GM12878 (cell line): Measurements from ENCODE around the gene OPRPN. TPM values are rescaled to one million over a fixed set of nuclear protein-coding genes. Genes with fewer than 3 reads are reported as not detected.

Source experiments
- ATAC-seq: fragments of 200-7000 bp; cut with Tn5 transposase; 3 replicates; pipeline ENCODE4 v1.9.1; 2020; ENCODE audit warnings: mild to moderate bottlenecking, moderate library complexity
- BruUV-seq: library from RNA; stranded (reverse); fragments of 400-500 nt; replicated peaks from 2 replicates; lab custom pipeline; 2021; lab: Mats Ljungman, UMichigan
- CTCF ChIA-PET: fragments of 300-600 bp; sonication (Branson Sonifier 250); formaldehyde crosslinking; extraction: SDS; loops from one replicate; lab custom pipeline; 2021; ENCODE audit warnings: inconsistent platforms; lab: Yijun Ruan, JAX
- POLR2A ChIA-PET: fragments of 350-600 bp; formaldehyde crosslinking; extraction: SDS; loops from one replicate; lab custom pipeline; 2021; ENCODE audit warnings: inconsistent platforms; lab: Charles Lee
- RAD21 ChIA-PET: fragments of 300-600 bp; sonication (Branson Sonifier 250); formaldehyde crosslinking; loops from one replicate; lab custom pipeline; 2023; ENCODE audit warnings: antibody characterized with exemption; ENCODE audit not compliant: unreplicated experiment; lab: Charles Lee
- SMC1A ChIA-PET: fragments of 300-600 bp; sonication (Branson Sonifier 250); formaldehyde crosslinking; loops from one replicate; lab custom pipeline; 2023; ENCODE audit not compliant: unreplicated experiment, uncharacterized antibody; lab: Charles Lee
- DNase-seq: peaks from one replicate; pipeline ENCODE4 v3.0.0-alpha.2; 2011; ENCODE audit warnings: low read depth, low spot score
- FAIRE-seq: peaks from 3 replicates; lab custom pipeline; 2011; peaks lifted over from hg19 to GRCh38; lab: Jason Lieb, UNC
- H2AFZ ChIP-seq: 2 replicates; pipeline ENCODE4 v1.6.0; 2011; ENCODE audit warnings: low read depth, low read length, control low read depth; ENCODE audit not compliant: control insufficient read depth
- H3K27ac ChIP-seq: 2 replicates; pipeline ENCODE4 v1.5.1; 2011; ENCODE audit warnings: control low read depth; ENCODE audit not compliant: control insufficient read depth, insufficient read depth
- H3K27me3 ChIP-seq, 2 experiments: replicated peaks in 1 of 2; 2 replicates each; pipeline versions ENCODE4 v1.6.0 to v1.6.1; 2011; ENCODE audit warnings: low read length in 1 of 2; ENCODE audit not compliant: control insufficient read depth in 2 of 2, insufficient read depth in 2 of 2
- H3K36me3 ChIP-seq, 2 experiments: 2 replicates each; pipeline ENCODE4 v1.5.1; 2011; ENCODE audit warnings: low read length in 1 of 2; ENCODE audit not compliant: control insufficient read depth in 2 of 2, insufficient read depth in 2 of 2
- H3K4me1 ChIP-seq: 2 replicates; pipeline ENCODE4 v1.6.1; 2011; ENCODE audit warnings: mild to moderate bottlenecking, low read length, moderate library complexity, mixed read lengths; ENCODE audit not compliant: control insufficient read depth, insufficient read depth
- H3K4me2 ChIP-seq: 2 replicates; pipeline ENCODE4 v1.6.0; 2011; ENCODE audit warnings: control low read depth; ENCODE audit not compliant: control insufficient read depth, insufficient read depth
- H3K4me3 ChIP-seq: fragments of 200-600 bp; sonication (generic); 2 replicates; pipeline ENCODE4 v1.5.1; 2016
- H3K79me2 ChIP-seq: 2 replicates; pipeline ENCODE4 v1.6.0; 2011; ENCODE audit warnings: low read length; ENCODE audit not compliant: control insufficient read depth, insufficient read depth
- H3K9ac ChIP-seq: 2 replicates; pipeline ENCODE4 v1.8.0; 2011; ENCODE audit warnings: low read length, control low read depth, mixed read lengths; ENCODE audit not compliant: control insufficient read depth, insufficient read depth
- H3K9me3 ChIP-seq: replicated peaks from 3 replicates; pipeline ENCODE4 v1.5.1; 2011; ENCODE audit warnings: mild to moderate bottlenecking, low read length; ENCODE audit not compliant: control insufficient read depth, insufficient read depth
- H4K20me1 ChIP-seq: 2 replicates; pipeline ENCODE4 v1.6.0; 2011; ENCODE audit not compliant: control insufficient read depth, insufficient read depth
- ATF7 ChIP-seq: fragments of 450-650 bp; IDR thresholded peaks from 2 replicates; pipeline ENCODE4 v1.6.1; 2016; ENCODE audit warnings: low read depth, mild to moderate bottlenecking
- BRCA1 ChIP-seq: IDR thresholded peaks from 2 replicates; pipeline ENCODE4 v1.6.1; 2011; ENCODE audit warnings: low read depth, low read length, improper control_type of control experiment
- CHD4 ChIP-seq: fragments of 200-600 bp; sonication (generic); IDR thresholded peaks from 2 replicates; pipeline ENCODE4 v1.6.1; 2016; ENCODE audit warnings: mild to moderate bottlenecking
- EED ChIP-seq: sonication (generic); IDR thresholded peaks from 2 replicates; pipeline ENCODE4 v1.6.1; 2016; ENCODE audit warnings: antibody characterized with exemption, low read depth
- IKZF2 ChIP-seq, 2 experiments: fragments of 450-650 bp; IDR thresholded peaks; 2 replicates each; pipeline ENCODE4 v1.6.1; 2017; ENCODE audit warnings: mild to moderate bottlenecking in 2 of 2, moderate library complexity in 2 of 2
- MXI1 ChIP-seq: fragments of 150-350 bp; IDR thresholded peaks from 2 replicates; pipeline ENCODE4 v1.6.1; 2011; ENCODE audit warnings: low read depth, mild to moderate bottlenecking, inconsistent platforms, low read length, improper control_type of control experiment
- NR2C2 ChIP-seq: IDR thresholded peaks from 2 replicates; pipeline ENCODE4 v1.6.1; 2011; ENCODE audit warnings: borderline replicate concordance, low read depth; ENCODE audit not compliant: control insufficient read depth, insufficient read length
- NRF1 ChIP-seq: conservative IDR thresholded peaks from 2 replicates; pipeline ENCODE4 v1.6.1; 2011; ENCODE audit warnings: mild to moderate bottlenecking, low read depth, low read length, improper control_type of control experiment
- PKNOX1 ChIP-seq: fragments of 450-650 bp; IDR thresholded peaks from 2 replicates; pipeline ENCODE4 v1.6.1; 2016; ENCODE audit warnings: mild to moderate bottlenecking
- RB1 ChIP-seq: fragments of 450-650 bp; formaldehyde crosslinking; IDR thresholded peaks from 2 replicates; pipeline ENCODE4 v1.6.1; 2017; ENCODE audit warnings: mild to moderate bottlenecking, borderline replicate concordance
- SREBF1 ChIP-seq: IDR thresholded peaks from 2 replicates; pipeline ENCODE4 v1.6.1; 2012; ENCODE audit warnings: mild to moderate bottlenecking, low read length
- SUPT20H ChIP-seq: IDR thresholded peaks from 2 replicates; pipeline ENCODE4 v1.6.1; 2011; ENCODE audit warnings: low read depth, mild to moderate bottlenecking, low read length, moderate library complexity, borderline replicate concordance; ENCODE audit not compliant: control insufficient read depth
- WGBS: methylation state at CpG from one replicate; pipeline ENCODE4 v1.1.6; 2016; ENCODE audit warnings: low lambda C conversion rate; ENCODE audit not compliant: insufficient replicate concordance, insufficient coverage; ENCODE audit errors: missing lambda C conversion rate; 5-methylcytosine and 5-hydroxymethylcytosine counted together
- in situ Hi-C: fragments of 300-500 bp; cut with MboI; formaldehyde crosslinking; loops from 9 replicates; pipeline ENCODE4 v1.14.3; 2018; ENCODE audit warnings: mixed read lengths
- intact Hi-C: fragments of 100-400 bp; cut with micrococcal nuclease; formaldehyde crosslinking; loops from one replicate; pipeline ENCODE4 v1.14.2; 2022; ENCODE audit not compliant: unreplicated experiment
- polyA plus RNA-seq, 11 experiments: library from polyadenylated mRNA; depleted of rRNA in 4 of 11; unstranded in 6 of 11; stranded (reverse) in 5 of 11; fragments of >200 nt; fragmentation: Nextera tagmentation in 4 of 11; fragmentation: Illumina TruSeq in 1 of 11; extraction: Ambion mirVana in 4 of 11; extraction: Trizol in 1 of 11; gene quantifications; 1 replicate in 1 of 11; 2 replicates in 10 of 11; pipeline versions ENCODE4 v1.2.1 to v1.2.3, GENCODE V29; 2011 to 2016; ENCODE audit warnings: inconsistent platforms in 2 of 11, missing spikeins in 2 of 11, low read depth in 1 of 11
- total RNA-seq, 4 experiments: library from RNA; depleted of rRNA in 3 of 4; stranded (reverse); fragments of >200 nt in 3 of 4; fragmentation: Illumina TruSeq in 1 of 4; extraction: Trizol in 1 of 4; gene quantifications; 2 replicates each; pipeline versions ENCODE4 v1.2.1 to v1.2.3, GENCODE V29; 2013 to 2021

The OPRPN gene
- total and polyA plus RNA-seq, 10 of the 15 experiments (the other 5 are each of a cell fraction or from before 2014, with no cell fraction given): 0.16 to 0.33 TPM; not detected in 8

- H3K9me3 ChIP-seq: no peaks in the 10 kb centered on the region
- no peaks in the 10 kb centered on the region for H3K79me2 ChIP-seq
- H3K36me3 ChIP-seq: no peaks in the 10 kb centered on the region
- no peak for FAIRE-seq
- intact Hi-C loops: loop anchor here (5.0 kb wide), 1 partner anchor 100 kb away; no protein-coding TSS in a partner anchor
- H3K9ac ChIP-seq: no peak overlapping the region
- H2AFZ ChIP-seq: no peak overlapping the region
- no TSS peak for BruUV-seq
- ChIA-PET POLR2A (no interaction called here), SMC1A (interaction anchor here (0.9 kb wide), 1 partner anchor 14 kb away, joined by 3 read pairs; no protein-coding TSS in a partner anchor)
- H3K4me1 ChIP-seq: no peaks in the 10 kb centered on the region
- DNase-seq: no peak
- in situ Hi-C loops: no loop called here
- 0% methylated on average over 1 of the region's 1 CpG for WGBS
- no peak for TF ChIP-seq EED
- TF ChIP-seq NRF1: no peak
- TF ChIP-seq SUPT20H: no peak
- no peak for TF ChIP-seq CHD4
- TF ChIP-seq SREBF1: no peak
- TF ChIP-seq ATF7: peak; percentile 45; the same call in 1 of the 2 replicates
- TF ChIP-seq RB1: no peak
- no peak for TF ChIP-seq BRCA1
- peak; percentile 85 for TF ChIP-seq PKNOX1
- no peak for TF ChIP-seq MXI1
- no peak for TF ChIP-seq NR2C2
- 0 out of 4 replicates have a peak, but pooled peaks of 1 of the 2 experiments have one; percentile 12 for TF ChIP-seq IKZF2 (IDR thresholded peaks at IDR 0.05)
- TF ChIP-seq, all 136 proteins: peak for 3
- Histone ChIP-seq H4K20me1 (no peaks in the 10 kb centered on the region), H3K27me3 (no peaks in the 10 kb centered on the region), H3K4me2 (no peak overlapping the region), H3K27ac (no peak overlapping the region), H3K4me3 (no peak overlapping the region)
- peak; percentile 65 for ATAC-seq
- RAD21 ChIA-PET: no interaction called here
- CTCF ChIA-PET: no interaction called here
Observed at GRCh38 chr4:70402762-70403161, 5.0 kb downstream of the OPRPN start.
